Right ventricle myocardium superior (tissue), 1 donor: Measurements from ENCODE around the gene ETV4. TPM values are rescaled to one million over a fixed set of nuclear protein-coding genes. Genes with fewer than 3 reads are reported as not detected.

Experiments used
- ATAC-seq: fragments of 200-7000 bp; cut with Tn5 transposase; one replicate; pipeline ENCODE4 v1.9.1; 2020; ENCODE audit warnings: mild to moderate bottlenecking; ENCODE audit not compliant: poor library complexity
- DNase-seq: peaks from one replicate; pipeline ENCODE4 v3.0.0-alpha.2; 2020
- intact Hi-C: fragments of 100-400 bp; cut with DNase I; formaldehyde crosslinking; loops from one replicate; pipeline ENCODE4 v1.11.2; 2022
- long read RNA-seq: library from polyadenylated mRNA; unstranded; transcript quantifications from one replicate; pipeline ENCODE4 v2.0.0, GENCODE V29; 2021
- total RNA-seq: library from RNA; stranded (reverse); fragmentation: NEBNext Ultra II Directional; extraction: Animal tissue kit (Norgen Biotek cat#: 25700); gene quantifications from one replicate; pipeline ENCODE4 v1.2.1, GENCODE V29; 2021
- donor health status: DM: no; HTN: yes; CAD: no; lungs with severe emphysema.

The ETV4 gene
- 0.24 TPM for total RNA-seq
- long read RNA-seq, partial matches to known transcripts = 1 of 2 reads
- long read RNA-seq, other reads (novel, unspliced or antisense) = 1 of 2 reads

DNA sequence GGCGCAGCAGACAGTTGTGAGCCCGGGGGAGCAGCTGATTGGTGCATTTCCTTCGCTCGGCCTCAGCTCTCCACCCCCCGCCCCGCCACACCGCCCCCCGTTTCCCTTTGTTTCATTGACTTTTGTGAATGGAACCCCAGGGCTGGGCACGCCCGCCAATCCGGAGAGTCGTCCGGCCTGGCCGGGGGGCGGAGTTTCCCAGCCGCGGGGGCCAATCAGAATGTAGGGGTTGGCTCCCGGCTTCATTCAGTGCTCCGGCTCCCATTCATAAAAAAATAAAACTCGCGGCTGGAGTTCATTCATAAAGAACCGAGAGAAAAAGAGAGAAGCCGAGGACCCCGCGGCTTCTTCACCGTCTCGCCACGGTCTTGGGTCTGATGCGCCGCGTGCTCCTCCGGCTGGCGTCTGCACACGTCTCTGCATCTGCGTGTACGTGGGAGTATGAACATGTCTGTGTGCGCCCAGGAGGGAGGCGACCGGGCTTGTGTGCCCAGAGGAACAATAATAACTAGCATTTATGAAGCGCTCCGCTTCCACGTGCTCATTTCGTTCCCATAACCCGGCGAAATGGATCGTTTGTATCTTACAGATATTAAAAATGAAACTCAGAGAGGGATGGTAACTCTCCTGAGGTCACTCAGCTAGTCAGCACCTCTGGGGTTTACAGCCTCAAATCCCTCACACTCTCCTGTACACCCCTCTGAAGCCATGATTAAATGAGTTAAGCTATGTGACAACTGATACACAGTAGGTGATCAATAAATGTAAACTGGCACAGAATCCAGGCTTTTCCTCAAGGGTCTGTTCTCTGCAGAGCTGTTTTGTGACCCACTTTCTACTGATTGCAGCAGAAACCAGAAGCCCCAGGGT lies at the start of gene ETV4:
ETV4 (minus strand) TSS at position 22 of the 870 bp plus-strand sequence. CDS start 723 bp downstream, outside the sequence.
- DNase-seq = peak; percentile 95
- intact Hi-C loops = no loop called here
- ATAC-seq = peak; percentile 97

DNA sequence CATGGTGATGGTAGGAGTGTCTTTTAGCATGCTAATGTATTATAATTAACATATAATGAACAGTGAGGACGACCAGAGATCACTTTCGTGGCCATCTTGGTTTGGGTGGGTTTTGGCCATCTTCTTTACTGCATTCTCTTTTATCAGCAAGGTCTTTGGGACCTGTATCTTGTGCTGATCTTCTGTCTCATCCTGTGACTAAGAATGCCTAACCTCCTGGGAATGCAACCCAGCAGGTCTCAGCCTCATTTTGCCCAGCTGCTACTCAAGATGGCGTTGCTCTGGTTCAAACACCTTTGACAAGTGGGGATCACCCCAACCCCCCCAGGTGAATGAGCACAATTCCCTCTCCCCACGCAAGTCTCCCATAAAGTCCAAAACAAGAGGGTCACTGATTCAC lies 49.3 kb upstream of the ETV4 start:
- DNase-seq (no peak), ATAC-seq (no peak)
- intact Hi-C loops = no loop called here

DNA sequence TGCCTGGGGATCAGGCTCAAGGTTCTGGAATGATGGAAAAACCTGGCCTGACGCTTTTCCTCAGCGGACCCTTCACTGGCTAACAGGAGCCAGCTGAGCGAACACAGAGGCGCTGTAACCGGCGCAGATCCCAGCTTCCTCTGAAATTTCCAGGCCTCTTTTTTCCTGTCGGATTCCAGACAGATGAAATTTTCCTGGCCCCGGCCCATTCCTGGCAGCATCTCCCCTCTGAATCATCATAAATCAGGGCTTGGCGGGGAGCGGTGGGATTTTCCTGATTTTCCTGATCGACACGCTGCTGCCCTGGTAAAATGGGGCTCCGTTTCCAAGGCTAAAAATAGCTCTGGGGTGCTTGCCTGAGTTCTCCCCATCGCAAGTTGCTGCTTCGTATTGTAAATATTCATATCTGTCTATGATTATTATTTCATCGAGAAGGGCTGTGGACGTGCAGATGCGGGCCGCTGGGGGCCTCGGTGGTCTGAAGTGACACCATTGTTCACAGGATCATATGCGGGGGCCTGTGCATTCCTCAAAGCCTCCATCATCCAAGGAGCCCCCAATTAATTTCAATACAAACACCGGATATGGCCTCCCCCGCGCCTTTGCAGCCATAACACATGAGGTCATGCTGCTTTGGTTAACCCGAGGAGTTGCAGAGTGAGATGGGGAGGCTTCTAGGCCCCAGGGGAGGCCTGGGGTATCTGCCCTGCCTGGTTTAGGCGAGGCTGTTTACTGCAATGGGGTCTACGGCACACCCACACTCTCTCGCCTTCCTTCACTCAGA lies 45.8 kb upstream of the ETV4 start:
- ATAC-seq = peak; percentile 88
- intact Hi-C loops = no loop called here
- peak; percentile 86 for DNase-seq

DNA sequence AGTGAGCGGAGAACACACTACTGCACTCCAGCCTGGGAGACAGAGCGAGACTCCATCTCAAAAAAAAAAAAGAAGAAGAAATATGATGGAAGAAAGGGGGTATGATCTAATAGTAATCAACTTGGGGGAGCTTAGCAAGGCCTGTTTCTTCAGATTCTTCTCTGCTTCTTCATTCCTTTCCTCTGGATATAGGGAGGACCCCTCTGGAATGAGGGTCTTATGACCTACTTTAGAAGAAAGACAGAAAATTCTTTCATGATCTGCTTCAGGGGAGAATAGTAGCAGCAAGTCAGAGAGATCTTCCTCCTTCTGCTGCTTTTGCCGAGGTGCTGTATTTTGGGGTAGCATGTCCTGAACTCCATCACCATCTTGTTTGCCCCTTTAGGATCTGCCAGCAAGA lies 44.9 kb upstream of the ETV4 start:
- intact Hi-C loops = no loop called here
- no peak for DNase-seq
- no peak for ATAC-seq

DNA sequence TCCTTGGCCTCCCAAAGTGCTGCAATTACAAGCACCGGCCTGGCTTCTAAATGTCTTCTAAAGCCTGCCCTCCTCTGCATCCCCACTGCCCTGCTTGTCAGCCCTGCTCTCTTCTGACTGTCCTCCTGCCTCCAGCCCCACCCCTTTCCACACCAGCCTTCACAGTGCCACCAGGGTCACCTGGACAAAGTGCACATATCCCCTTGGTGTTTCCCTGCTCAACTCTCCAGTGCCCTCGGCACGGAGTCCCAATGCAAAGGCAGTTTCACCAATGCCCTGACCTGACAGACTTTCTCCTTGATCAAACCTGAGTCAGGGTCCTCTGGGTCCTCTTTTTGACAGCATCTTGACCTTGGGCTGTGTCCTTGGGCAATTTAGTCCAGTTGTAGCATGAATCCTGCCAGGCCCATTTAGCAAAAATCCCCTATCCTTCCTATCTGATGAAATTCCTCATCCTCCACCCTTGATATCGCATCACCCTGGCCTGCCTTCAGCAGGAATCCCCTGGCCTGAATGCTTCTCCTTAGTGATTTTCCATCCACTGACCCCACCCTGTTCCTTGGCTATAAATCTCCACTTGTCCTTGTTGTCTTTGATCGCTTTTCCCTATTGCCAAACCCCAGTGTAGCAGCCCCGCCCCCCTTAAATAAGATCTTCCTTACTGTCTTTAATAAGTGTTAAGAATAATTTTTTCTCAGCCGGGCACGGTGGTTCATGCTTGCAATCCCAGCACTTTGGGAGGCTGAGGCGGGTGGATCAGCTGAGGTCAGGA lies 42.7 kb upstream of the ETV4 start:
- intact Hi-C loops = no loop called here
- ATAC-seq (peak; percentile 8), DNase-seq (no peak)

DNA sequence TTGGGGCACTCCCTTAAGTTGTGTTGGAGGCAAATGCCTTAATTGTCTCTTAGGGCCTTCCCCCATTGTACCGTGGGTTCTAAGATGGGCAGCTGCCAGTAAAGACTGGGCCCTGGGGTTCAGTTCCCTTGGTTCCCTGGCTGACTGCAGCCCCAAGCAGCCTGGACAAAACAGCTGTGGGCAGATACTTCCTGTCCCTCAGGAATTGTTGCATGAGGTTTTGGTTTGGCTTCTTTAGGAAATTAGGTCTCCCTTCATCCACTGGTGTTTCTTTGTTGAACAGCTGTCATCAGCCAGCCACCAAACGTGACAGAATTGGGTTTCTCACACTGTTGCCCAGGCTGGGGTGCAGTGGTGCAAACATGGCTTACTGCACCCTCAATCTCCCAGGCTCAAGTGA lies 42.0 kb upstream of the ETV4 start:
- ATAC-seq = peak; percentile 10
- intact Hi-C loops = no loop called here

DNA sequence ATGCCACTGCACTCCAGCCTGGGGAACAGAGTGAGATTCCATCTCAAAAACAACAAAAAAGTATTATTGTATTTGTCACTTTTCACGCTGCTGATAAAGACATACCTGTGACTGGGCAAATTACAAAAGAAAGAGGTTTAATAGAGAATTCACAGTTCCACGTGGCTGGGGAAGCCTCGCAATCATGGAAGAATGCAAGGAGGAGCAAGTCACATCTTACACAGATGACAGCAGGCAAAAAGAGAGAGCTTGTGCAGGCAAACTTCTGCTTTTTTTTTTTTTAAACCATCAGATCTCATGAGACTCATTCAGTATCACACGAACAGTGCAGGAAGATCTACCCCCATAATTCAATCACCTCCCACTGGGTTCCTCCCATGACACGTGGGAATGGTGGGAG lies 41.5 kb upstream of the ETV4 start:
- ATAC-seq = no peak
- DNase-seq = no peak
- intact Hi-C loops = no loop called here

More for the DNA sequence above, 42.0 kb upstream of the ETV4 start:
- DNase-seq = no peak

DNA sequence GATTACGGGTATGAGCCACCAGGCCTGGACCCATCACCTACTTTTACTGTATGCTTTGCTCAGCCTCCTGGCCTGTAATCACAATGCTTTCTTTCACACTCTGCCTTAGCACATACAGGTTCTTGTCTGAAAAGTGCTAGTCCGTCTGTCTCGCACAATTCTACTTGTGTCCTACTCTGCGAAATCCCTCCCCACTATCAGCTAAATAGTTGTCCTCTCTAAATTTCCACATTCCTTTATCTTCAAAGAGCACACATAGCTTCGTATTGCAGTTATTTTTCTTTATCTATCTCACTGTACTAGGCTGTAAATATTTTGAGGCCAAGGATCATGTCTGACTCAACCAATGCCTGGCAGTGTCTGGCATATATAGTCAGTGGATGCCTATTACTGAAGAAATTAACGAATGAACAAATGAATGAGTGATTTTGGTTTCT lies 38.5 kb upstream of the ETV4 start:
- DNase-seq (no peak), ATAC-seq (no peak)
- intact Hi-C loops = no loop called here

DNA sequence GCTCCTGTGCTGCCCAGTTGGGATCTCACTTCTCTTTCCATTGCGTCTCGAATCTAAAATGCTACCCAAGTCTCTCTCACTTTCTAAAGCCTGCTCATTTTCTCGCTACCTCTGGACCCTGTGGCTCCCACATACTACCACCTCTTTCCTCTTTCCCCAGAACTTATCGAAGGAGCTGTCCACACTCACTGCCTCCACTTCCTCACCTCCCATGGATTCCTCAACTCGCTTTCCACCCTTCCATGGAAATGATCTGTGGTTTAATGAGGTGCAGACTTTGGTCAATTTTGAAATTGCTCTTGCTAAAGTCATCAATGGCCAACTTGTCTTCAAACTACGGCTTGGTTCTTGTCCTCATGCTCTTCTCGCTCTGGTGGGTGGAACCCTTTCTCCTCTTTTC lies 37.2 kb upstream of the ETV4 start:
- ATAC-seq (no peak), DNase-seq (no peak)
- intact Hi-C loops = no loop called here

DNA sequence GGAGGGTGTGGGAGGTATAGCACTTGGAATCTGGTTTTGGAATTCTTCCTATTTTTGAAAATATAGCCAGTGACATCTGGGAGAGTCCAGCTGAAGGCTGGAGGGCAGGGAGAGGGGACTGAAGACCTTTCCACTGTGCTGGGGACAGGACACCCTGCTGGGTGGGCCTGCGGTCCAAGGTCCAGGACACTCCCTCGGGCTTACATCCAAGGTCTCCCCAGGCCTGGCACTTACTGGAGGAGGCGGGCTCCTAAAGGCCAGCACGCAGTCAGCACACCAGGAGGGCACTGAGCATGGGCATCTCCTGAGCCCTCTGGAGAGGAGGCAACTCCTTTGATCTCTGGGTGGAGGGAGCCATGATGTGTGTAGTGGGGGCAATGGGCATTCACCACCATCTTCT lies 35.5 kb upstream of the ETV4 start:
- intact Hi-C loops = no loop called here
- DNase-seq (no peak), ATAC-seq (no peak)

DNA sequence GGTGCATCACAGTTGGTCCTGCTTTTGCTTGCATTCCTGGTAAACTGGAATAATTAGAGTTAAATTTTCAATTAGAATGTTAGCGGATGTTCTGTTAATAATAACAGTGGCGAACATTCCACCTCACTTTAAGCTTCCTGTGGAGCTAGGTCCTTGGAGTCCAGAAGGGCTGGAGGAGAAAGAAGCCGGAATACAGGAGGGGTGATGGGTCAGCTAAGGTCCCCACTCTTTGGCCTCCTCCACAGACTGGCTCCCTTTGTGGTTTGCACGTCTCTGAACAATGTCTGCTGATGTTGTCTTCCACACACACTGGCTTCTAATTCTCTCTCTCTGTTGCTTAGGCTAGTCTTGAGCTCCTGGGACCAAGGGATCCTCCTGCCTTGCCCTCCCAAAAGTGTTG lies 35.0 kb upstream of the ETV4 start:
- intact Hi-C loops = no loop called here
- DNase-seq (no peak), ATAC-seq (no peak)

DNA sequence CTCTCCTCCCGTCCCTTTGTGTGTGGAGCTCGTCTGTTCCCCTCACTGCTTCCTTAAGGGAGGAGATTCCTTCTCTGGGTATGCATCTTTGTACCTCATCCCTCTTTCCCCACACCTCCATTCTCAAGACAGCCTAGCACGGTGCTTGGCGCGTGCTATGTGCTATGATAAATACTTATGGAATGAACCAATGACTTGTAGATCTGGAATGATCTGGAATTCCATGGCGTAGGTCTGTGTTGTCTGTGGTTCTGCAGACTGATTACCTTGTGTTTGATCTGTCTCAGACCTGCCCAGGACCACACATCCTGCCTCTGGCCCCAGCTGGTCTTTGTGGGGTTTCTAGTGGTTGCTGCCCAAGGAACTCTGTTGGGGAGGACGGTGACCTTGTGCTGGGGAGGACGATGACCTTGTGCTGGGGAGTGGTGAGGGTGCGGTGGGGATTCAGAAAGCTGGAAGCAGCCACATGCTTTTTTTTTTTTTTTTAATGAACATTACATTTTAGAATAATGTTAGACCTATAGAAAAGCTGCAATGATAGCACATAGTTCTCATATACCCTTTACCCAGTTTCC lies 33.5 kb upstream of the ETV4 start:
- DNase-seq (no peak), ATAC-seq (no peak)
- intact Hi-C loops = loop anchor here (10.0 kb wide), 1 partner anchor 175 kb away; the partner anchor contains the start of gene SOST

DNA sequence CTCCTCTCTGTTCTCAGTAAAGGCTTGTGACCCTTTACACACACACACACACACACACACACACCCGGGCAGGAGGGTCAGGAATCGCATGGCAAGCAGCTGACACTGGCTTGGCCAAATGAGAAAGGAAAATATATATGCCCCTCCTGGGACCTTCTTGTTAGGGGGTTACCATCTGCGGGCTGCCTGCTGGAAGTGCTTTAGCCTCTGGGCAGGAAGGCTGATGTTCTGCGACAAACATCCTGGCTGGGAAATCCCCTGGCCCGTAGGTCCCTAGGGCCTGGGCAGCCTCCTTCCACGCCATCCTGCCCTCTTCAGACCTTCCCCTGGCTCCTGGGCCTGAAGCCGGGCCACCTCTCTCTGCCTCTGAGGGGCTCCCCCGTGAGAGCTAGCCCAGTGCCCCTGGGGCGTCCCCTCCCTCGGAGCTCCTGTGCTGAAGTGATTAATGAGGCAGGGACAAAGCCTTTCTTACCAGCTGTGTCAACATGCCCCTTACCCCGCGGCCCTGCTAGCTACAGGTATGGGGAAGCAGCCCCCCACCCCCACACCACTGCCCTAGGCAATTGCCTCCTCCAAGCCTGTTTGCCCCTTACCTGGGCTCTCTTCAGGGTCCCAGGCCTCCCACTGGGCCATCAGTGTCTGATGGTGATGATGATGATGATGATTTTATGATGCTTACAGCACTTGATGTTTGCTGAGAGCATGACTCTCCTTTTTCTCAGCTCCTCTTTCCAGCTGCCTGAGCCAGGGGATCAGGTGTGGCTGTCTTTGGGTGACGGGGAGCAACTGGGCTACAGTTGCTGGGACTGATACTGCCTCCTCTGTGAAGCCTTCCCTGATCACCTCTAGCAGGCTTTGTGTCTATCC lies 32.8 kb upstream of the ETV4 start:
- ATAC-seq = no peak
- DNase-seq = no peak
- intact Hi-C loops = loop anchor here (10.0 kb wide), 1 partner anchor 176 kb away; the partner anchor contains the start of gene SOST

DNA sequence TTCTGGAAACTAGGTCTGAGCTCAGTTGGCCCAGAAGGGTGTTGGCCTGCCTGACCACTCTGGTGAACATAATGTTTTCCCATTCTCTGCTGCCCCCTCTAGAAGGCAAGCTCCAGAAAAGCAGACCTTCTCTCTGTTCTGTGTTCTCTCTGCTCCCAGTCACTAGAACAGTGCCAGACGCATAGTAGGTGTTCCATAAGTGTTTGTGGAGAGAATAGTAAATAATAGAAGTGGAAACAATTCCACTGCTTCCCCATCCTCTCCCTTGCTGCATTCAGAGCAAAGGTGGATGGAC lies 32.2 kb upstream of the ETV4 start:
- no peak for ATAC-seq
- intact Hi-C loops = loop anchor here (10.0 kb wide), 1 partner anchor 176 kb away; the partner anchor contains the start of gene SOST

DNA sequence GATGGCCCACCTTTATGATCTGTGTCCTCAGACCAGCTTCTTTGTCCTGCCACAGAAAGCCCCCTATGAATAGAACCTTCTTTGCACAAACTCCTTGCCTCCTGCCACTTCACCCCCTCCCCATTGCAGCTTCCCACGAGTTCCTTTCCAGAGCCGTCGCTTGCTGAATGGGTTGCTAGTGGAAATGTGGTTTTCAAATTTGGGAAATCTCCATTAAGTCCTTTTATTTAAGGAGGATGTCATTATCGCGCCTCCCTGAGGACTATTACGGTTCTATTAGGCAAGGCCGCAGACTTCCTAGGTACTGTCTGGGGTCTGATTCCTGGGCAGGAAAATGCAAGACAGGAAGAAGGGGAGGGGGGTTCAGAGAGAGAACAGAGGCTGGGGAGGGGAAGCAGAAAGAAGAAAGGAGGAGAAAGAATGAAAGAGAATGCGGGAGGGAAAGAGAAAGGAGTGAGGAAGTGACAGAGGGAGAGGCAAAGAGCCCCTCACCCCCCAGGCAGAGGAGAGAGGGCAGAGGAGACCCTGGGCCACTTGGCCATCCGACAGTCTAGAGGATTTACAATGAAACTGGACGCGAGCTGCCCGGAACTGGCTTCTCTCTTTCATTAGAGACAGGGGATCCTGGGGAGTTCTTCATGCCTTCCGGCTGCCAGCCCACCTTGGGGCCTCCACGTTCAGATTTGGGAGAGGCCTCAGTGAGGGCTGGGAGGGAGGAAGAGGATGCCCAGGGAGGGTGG lies 31.7 kb upstream of the ETV4 start:
- no peak for ATAC-seq
- no peak for DNase-seq
- intact Hi-C loops = loop anchor here (10.0 kb wide), 1 partner anchor 177 kb away; the partner anchor contains the start of gene SOST

More for the DNA sequence above, 32.2 kb upstream of the ETV4 start:
- DNase-seq = no peak

DNA sequence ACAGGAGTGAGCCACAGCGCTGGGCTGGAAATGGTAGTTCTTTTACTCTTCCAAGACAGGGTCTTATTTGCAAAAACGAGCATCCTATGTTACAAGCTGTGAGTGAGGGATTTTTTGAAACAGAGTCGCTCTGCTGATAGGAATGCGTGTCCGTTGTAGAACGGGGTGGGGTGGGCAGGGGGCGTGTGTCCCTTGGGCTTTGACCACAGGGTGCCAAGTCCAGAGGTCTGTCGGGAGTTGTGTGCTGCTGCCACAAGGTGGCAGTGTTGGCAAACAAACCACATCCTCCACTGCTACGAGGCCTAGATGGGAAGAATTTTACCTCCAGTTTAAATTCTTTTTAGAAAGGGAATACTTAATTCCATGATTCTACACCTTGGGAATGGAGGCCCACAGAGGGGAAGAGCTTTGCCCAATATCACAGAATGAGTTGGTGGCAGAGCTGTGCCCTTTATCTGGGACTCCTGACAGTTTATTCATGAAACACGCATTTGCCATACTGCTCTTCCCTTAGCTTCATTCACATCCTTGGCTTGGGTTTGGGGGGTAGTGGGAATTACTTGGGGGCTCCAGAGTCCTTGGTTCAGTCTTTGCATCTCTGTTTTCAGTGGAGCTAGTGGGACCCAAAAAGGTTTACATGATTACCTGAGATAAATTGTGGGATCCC lies 30.6 kb upstream of the ETV4 start:
- ATAC-seq = peak; percentile 88
- DNase-seq = peak; percentile 73
- intact Hi-C loops = loop anchor here (10.0 kb wide), 1 partner anchor 178 kb away; the partner anchor contains the start of gene SOST
